Naive B cell (primary cell): ENCODE data around the gene GALK2. TPM values are rescaled to one million over a fixed set of nuclear protein-coding genes. Genes with fewer than 3 reads are reported as not detected.

ENCODE experiments used
- ATAC-seq, 2 donors: fragments of 150-1000 bp; cut with Tn5 transposase; 2 replicates each; pipeline ENCODE4 v1.10.0; 2021; ENCODE audit warnings: low read depth in 2 of 2, mild to moderate bottlenecking in 2 of 2, moderate library complexity in 2 of 2
- DNase-seq: peaks from one replicate; pipeline ENCODE4 v3.0.0; 2022
- H3K27ac Mint-ChIP-seq, 6 donors: one replicate each; pipeline ENCODE4 v1.8.0; 2020 to 2022; ENCODE audit warnings: mild to moderate bottlenecking in 6 of 6, mixed read lengths in 6 of 6, moderate library complexity in 5 of 6, inconsistent platforms in 2 of 6
- H3K27me3 Mint-ChIP-seq, 3 donors: one replicate each; pipeline ENCODE4 v1.8.0; 2021 to 2022; ENCODE audit warnings: mixed read lengths in 3 of 3, mild to moderate bottlenecking in 1 of 3
- H3K36me3 Mint-ChIP-seq, 2 donors: one replicate each; pipeline ENCODE4 v1.8.0; 2020 to 2022; ENCODE audit warnings: mixed read lengths in 2 of 2, inconsistent platforms in 1 of 2, mild to moderate bottlenecking in 1 of 2
- H3K4me1 Mint-ChIP-seq, 3 donors: one replicate each; pipeline ENCODE4 v1.8.0; 2020 to 2022; ENCODE audit warnings: mixed read lengths in 3 of 3, inconsistent platforms in 1 of 3, mild to moderate bottlenecking in 1 of 3, moderate library complexity in 1 of 3
- H3K4me3 Mint-ChIP-seq, 8 donors: one replicate each; pipeline ENCODE4 v1.8.0; 2020 to 2022; ENCODE audit warnings: mild to moderate bottlenecking in 8 of 8, mixed read lengths in 8 of 8, moderate library complexity in 8 of 8, inconsistent platforms in 2 of 8
- H3K9me3 Mint-ChIP-seq, 7 donors: one replicate each; pipeline ENCODE4 v1.8.0; 2020 to 2022; ENCODE audit warnings: mixed read lengths in 7 of 7, mild to moderate bottlenecking in 5 of 7, inconsistent platforms in 2 of 7, moderate library complexity in 1 of 7
- polyA plus RNA-seq, 6 donors: library from polyadenylated mRNA; unstranded; fragments of 300-500 nt; fragmentation: Illumina TruSeq; gene quantifications; one replicate each; pipeline ENCODE4 v1.2.3, GENCODE V29; 2021; ENCODE audit warnings: low read depth in 6 of 6

GALK2 gene
- polyA plus RNA-seq, 6 donors from 2014 or later = 12.6 to 26.4 (median 15.4) TPM

DNA sequence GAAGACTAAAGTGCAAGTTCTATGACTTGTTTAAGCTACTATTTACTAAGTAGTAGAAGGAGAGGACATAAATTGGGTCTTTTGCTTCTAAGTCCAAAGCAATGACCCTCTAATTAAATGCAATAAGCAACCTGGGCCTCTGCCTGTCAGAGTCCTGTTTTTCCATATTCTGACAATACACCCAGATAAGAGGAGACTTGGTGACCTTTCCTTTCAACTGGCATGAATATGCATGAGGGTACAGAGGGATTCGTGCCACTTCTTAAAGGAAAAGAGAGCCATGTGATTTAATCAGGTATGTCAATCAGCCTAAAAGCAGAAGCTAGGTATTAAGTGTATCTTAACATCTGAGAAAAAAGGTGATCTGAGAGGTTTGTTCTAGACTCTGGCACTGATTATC lies 202.3 kb downstream of the GALK2 start:
- no peaks in the 10 kb centered on the region for H3K4me1 Mint-ChIP-seq
- H3K9me3 Mint-ChIP-seq = peaks cover 0 to 13% (median 2%) of the 10 kb centered on the region in 7 donors
- no peaks in the 10 kb centered on the region for H3K27me3 Mint-ChIP-seq

DNA sequence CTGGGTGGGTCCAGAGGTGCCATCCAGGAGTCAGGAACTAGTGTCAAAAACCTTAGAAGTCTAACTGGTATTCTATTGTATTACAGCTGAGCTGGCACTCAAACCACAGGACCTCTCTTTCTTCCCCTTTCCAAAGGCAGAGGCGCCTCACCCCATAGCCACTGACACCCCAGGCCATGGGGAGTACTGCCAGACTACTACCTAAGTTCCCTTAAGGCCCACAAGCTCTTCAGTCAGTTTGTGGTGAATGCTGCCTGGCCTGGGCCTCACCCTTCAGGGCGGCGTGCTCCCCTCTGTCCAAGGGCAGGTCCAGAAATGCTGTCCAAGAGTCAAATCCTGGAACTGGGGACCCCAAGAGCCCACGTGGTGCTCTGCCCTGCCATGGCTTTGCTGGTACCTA lies 209.9 kb downstream of the GALK2 start:
- Mint-ChIP-seq H3K4me1 (no peaks in the 10 kb centered on the region), H3K27ac (no peak overlapping the region), H3K27me3 (no peaks in the 10 kb centered on the region), H3K4me3 (no peak overlapping the region), H3K36me3 (no peaks in the 10 kb centered on the region), H3K9me3 (no peaks in the 10 kb centered on the region)
- ATAC-seq (no peak), DNase-seq (no peak)

More for the DNA sequence above, 202.3 kb downstream of the GALK2 start:
- Mint-ChIP-seq H3K27ac (no peak overlapping the region), H3K36me3 (peaks cover 0 to 4% of the 10 kb centered on the region in 2 donors), H3K4me3 (no peak overlapping the region)
- DNase-seq = no peak
- ATAC-seq = no peak

DNA sequence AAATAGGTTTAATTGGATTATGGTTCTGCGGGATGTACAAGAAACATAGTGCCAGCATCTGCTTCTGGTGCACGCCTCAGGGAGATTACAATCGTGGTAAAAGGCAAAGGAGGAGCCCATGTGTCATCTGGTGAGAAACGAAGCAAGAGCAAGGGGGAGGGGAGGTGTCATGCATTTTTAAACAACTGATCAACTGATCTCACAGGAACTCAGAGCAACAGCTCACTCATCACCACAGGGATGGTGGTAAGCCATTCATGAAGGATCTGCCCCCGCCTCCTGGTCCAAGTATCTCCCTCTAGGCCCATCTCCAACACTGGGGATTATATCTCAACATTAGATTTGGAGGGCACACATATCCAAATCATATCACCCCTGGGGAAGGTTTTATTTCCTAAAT lies 210.9 kb downstream of the GALK2 start:
- H3K27me3 Mint-ChIP-seq = no peaks in the 10 kb centered on the region
- DNase-seq (no peak), ATAC-seq (no peak)
- no peak overlapping the region for H3K27ac Mint-ChIP-seq
- H3K9me3 Mint-ChIP-seq = no peaks in the 10 kb centered on the region
- no peaks in the 10 kb centered on the region for H3K36me3 Mint-ChIP-seq
- H3K4me1 Mint-ChIP-seq = no peaks in the 10 kb centered on the region
- no peak overlapping the region for H3K4me3 Mint-ChIP-seq

Other genes with a start within 250 kb of the GALK2 start
- gene SHC4, start 206.3 kb upstream of the GALK2 start, polyA plus RNA-seq = not detected
- gene SECISBP2L, start 123.8 kb upstream of the GALK2 start, polyA plus RNA-seq = 10 to 100 TPM; 25.0 to 66.7 (median 53.9) TPM
- 10 to 100 TPM; 27.1 to 46.8 (median 33.0) TPM for gene COPS2, start 14.6 kb upstream of the GALK2 start, polyA plus RNA-seq